Esophagus muscularis mucosa (tissue), 4 donors: ENCODE measurements around the gene KLHL9. TPM values are rescaled to one million over a fixed set of nuclear protein-coding genes. Genes with fewer than 3 reads are reported as not detected.
A peak's percentile ranks its signal among the peaks of the same experiment; 100 is the strongest.
"Not testable (repeated sequence)": the region's sequence is repeated elsewhere in the genome, so short reads cannot be mapped to it uniquely, and the experiment has no call there.

ENCODE experiments used
- DNase-seq: peaks from one replicate; pipeline ENCODE4 v3.0.0-alpha.2; 2017; ENCODE audit errors: extremely low spot score
- H3K27ac ChIP-seq, 4 donors: fragments of 200-600 bp; sonication (generic); replicated peaks in 1 of 4; 1 replicate in 3 of 4; 2 replicates in 1 of 4; pipeline ENCODE4 v1.5.1; 2016 to 2019; ENCODE audit warnings: mild to moderate bottlenecking in 1 of 4
- H3K27me3 ChIP-seq, 4 donors: fragments of 200-600 bp; sonication (generic); one replicate each; pipeline versions ENCODE4 v1.5.1 to v1.6.0; 2016 to 2019
- H3K36me3 ChIP-seq, 4 donors: fragments of 200-600 bp; sonication (generic); one replicate each; pipeline ENCODE4 v1.5.1; 2016 to 2019
- H3K4me1 ChIP-seq, 4 donors: fragments of 200-600 bp; sonication (generic); one replicate each; pipeline ENCODE4 v1.5.1; 2016 to 2019
- H3K4me3 ChIP-seq, 4 donors: fragments of 200-600 bp; sonication (generic); 1 replicate in 2 of 4; 2 replicates in 2 of 4; pipeline ENCODE4 v1.5.1; 2016 to 2019; ENCODE audit warnings: mild to moderate bottlenecking in 4 of 4, moderate library complexity in 1 of 4
- H3K9me3 ChIP-seq, 4 donors: fragments of 200-600 bp; sonication (generic); 1 replicate in 3 of 4; 2 replicates in 1 of 4; pipeline ENCODE4 v1.5.1; 2016 to 2019
- EP300 ChIP-seq: sonication (generic); formaldehyde crosslinking; IDR thresholded peaks from one replicate; pipeline ENCODE4 v1.6.1; 2017; ENCODE audit warnings: antibody characterized with exemption
- POLR2A ChIP-seq: fragments of 450-650 bp; IDR thresholded peaks from one replicate; pipeline ENCODE4 v1.6.1; 2017; ENCODE audit warnings: antibody characterized with exemption, moderate library complexity, mild to moderate bottlenecking, low read depth
- POLR2AphosphoS5 ChIP-seq, 2 donors: sonication (generic); formaldehyde crosslinking; IDR thresholded peaks; one replicate each; pipeline ENCODE4 v1.6.1; 2017; ENCODE audit warnings: antibody characterized with exemption in 2 of 2
- WGBS: methylation state at CpG from one replicate; pipeline ENCODE4 v1.1.5; 2018; 5-methylcytosine and 5-hydroxymethylcytosine counted together
- intact Hi-C: fragments of 100-400 bp; cut with DNase I; formaldehyde crosslinking; loops from one replicate; pipeline ENCODE4 v1.15.1; 2023
- total RNA-seq, 4 donors: library from RNA; depleted of rRNA; stranded (reverse); fragments of >200 nt; gene quantifications; one replicate each; pipeline versions ENCODE4 v1.1.0 to v1.2.1, GENCODE V29; 2016
- TF ChIP-seq, protein P1 (sequence below), 3 experiments: fragments of 200-600 bp in 2 of 3; fragments of 450-650 bp in 1 of 3; sonication (generic) in 2 of 3; IDR thresholded peaks; one replicate each; pipeline ENCODE4 v1.5.1; 2017 to 2019; ENCODE audit warnings: antibody characterized with exemption in 3 of 3, mild to moderate bottlenecking in 2 of 3, moderate library complexity in 1 of 3

The KLHL9 gene
- 10 to 100 TPM; 19.2 to 22.8 (median 21.3) TPM for total RNA-seq

DNA sequence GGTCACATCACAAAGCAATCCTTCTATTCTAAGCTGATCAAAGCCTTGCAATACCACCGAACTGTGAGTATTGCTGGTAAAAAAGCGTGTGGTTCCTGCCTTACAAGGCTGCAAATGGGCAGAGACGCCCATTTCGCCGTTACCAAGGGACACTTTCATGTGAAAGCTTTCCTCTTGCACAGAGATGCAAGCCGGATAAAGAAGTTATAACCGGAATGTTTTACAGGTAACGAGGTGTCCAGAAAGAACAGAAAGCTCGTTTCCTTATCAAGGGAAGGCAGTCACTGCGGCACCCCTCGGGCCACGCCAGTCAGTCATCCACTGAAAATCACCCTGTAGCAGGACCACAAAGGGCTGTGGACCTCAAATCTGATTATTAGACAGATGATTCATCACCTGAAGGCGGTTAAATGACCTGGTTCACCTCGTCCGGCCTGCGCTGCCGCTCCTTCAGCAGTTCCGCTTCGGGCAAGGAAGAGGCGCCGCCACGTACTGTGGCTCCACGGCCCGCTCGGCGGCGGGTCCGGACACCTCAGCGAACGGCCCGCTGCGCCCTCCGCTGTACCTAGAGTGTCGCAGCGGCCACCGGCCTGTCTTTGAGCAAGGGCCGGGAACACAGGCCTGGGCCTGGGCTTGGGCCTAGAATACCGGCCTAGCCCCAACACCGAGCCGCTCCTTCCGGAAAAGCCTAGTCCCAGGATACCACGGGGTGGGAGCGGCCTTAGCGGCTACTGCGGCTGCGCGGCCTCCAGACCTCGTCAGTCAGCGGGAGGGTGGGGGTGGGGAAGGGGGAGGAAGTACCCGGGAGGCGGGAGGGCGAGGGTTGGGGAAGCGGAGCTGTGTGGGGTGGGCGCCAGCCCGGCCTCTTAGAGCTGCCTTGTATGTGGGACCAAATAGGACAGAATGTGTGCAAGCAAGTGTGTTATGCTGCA lies at the start of gene KLHL9:
Gene KLHL9 (minus strand): TSS at position 704 of the 932 bp plus-strand sequence. CDS start 545 bp downstream, at position 159.
- peak; percentile 87 to 88 for TF ChIP-seq POLR2AphosphoS5 (IDR thresholded peaks at IDR 0.05)
- TF ChIP-seq, protein P1, sequence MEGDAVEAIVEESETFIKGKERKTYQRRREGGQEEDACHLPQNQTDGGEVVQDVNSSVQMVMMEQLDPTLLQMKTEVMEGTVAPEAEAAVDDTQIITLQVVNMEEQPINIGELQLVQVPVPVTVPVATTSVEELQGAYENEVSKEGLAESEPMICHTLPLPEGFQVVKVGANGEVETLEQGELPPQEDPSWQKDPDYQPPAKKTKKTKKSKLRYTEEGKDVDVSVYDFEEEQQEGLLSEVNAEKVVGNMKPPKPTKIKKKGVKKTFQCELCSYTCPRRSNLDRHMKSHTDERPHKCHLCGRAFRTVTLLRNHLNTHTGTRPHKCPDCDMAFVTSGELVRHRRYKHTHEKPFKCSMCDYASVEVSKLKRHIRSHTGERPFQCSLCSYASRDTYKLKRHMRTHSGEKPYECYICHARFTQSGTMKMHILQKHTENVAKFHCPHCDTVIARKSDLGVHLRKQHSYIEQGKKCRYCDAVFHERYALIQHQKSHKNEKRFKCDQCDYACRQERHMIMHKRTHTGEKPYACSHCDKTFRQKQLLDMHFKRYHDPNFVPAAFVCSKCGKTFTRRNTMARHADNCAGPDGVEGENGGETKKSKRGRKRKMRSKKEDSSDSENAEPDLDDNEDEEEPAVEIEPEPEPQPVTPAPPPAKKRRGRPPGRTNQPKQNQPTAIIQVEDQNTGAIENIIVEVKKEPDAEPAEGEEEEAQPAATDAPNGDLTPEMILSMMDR (IDR thresholded peaks at IDR 0.05) = no peak
- Histone ChIP-seq H3K27me3 (no peaks in the 10 kb centered on the region), H3K27ac (peak within 1 kb of the TSS; percentile 91 to 95 (median 94)), H3K4me1 (peaks cover 41 to 48% (median 46%) of the 10 kb centered on the region in 4 donors), H3K36me3 (peaks cover 0 to 7% (median 0%) of the 10 kb centered on the region in 4 donors), H3K9me3 (no peaks in the 10 kb centered on the region), H3K4me3 (peak within 1 kb of the TSS; percentile 77 to 94 (median 84))
- 0% methylated on average over 19 of the region's 55 CpGs for WGBS
- DNase-seq = peak; percentile 96
- intact Hi-C loops = loop anchor here (5.0 kb wide), 1 partner anchor 57 kb away; no protein-coding TSS in a partner anchor

- WGBS = 62% methylated on average over 4 of the region's 4 CpGs
- H3K4me1 ChIP-seq = no peaks in the 10 kb centered on the region
- no peak for DNase-seq
- no peaks in the 10 kb centered on the region for H3K9me3 ChIP-seq
- no peak overlapping the region for H3K4me3 ChIP-seq
- H3K36me3 ChIP-seq = no peaks in the 10 kb centered on the region
- H3K27me3 ChIP-seq = peaks cover 0 to 15% (median 0%) of the 10 kb centered on the region in 4 donors
- intact Hi-C loops = no loop called here
- no peak for TF ChIP-seq POLR2AphosphoS5 (IDR thresholded peaks at IDR 0.05)
- TF ChIP-seq EP300 = no peak
- no peak for TF ChIP-seq POLR2A
- TF ChIP-seq, protein P1 (IDR thresholded peaks at IDR 0.05) = no peak
- H3K27ac ChIP-seq = no peak overlapping the region
These were observed 48.4 kb upstream of the KLHL9 start for GRCh38 chr9:21383627-21384026.

DNA sequence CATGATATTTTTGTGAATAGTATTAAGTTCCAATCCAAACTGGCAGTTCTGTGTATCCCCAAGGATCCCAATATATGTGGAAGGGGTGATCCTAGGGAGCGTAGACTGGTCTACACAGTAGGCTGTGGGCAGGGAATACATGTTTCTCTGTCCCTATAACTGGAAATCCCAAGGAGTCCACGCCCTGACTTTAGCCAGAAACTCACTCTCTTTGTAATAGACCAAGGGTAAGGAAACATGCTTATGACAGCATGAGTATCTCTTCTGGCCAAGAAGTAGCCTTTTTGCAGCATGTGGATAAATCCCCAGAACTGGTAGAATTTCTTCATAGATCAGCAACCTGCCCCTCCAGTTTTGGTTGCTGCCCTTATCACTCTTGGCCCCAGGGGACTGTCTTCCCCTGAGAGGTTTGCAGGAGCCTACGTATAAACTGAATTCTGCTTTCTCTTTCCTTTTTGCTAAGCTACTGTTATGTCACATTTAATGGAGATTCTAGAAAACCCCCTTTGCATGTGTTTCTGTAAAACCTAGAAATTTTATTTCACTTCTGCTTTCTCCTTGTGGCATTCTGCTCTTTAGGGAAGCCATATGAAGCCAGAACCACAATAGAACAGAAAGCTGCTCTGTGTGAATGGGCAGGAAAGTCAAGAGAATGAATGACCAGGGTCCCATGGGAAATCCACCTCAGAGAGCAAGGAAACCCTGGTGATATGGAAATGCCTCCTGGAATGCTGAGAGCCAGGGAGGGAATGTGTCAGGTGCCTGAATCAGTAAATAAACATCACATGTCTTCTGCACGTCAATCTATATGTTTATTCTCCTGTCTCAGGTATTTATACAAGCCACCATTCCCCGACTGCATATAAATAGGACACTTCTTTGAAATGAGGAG lies 46.5 kb upstream of the KLHL9 start:
- 49% methylated on average over 5 of the region's 5 CpGs for WGBS
- Histone ChIP-seq H3K27ac (no peak overlapping the region), H3K4me1 (no peaks in the 10 kb centered on the region), H3K36me3 (no peaks in the 10 kb centered on the region), H3K4me3 (no peak overlapping the region), H3K27me3 (peaks cover 0 to 7% (median 0%) of the 10 kb centered on the region in 4 donors), H3K9me3 (no peaks in the 10 kb centered on the region)
- DNase-seq = no peak
- intact Hi-C loops = no loop called here
- TF ChIP-seq, protein P1 (IDR thresholded peaks at IDR 0.05) = no peak
- no peak for TF ChIP-seq POLR2AphosphoS5 (IDR thresholded peaks at IDR 0.05)
- no peak for TF ChIP-seq EP300
- no peak for TF ChIP-seq POLR2A

GRCh38 chr9:21371467-21371866 lies 36.3 kb upstream of the KLHL9 start:
- H3K4me3 ChIP-seq, H3K27me3 ChIP-seq, H3K4me1 ChIP-seq, DNase-seq, intact Hi-C loops, H3K9me3 ChIP-seq, H3K36me3 ChIP-seq, H3K27ac ChIP-seq: not testable (repeated sequence)
- WGBS = 58% methylated on average over 2 of the region's 4 CpGs

DNA sequence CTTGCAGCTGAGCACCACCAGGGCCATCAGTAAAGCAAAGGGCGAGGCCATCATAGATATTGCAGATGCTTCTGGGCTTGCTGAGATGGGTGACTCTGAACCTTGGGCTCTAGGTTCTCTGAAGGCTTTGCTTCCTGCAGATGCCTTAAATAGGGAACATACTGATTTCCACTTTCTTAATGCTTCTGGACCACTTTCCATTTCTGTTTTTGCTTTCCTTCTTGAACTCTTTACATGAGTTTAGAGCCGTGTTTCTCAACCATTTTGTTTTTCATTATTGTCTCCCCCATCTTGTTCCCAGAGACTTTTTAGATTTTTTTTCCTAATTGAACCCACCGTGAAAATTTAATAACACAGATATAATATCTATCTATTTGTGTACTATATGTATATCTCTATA lies 32.8 kb upstream of the KLHL9 start, which contains the start of gene IFNA13:
Gene IFNA13 (minus strand): TSS at position 101 of the 400 bp plus-strand sequence. CDS start 47 bp downstream, at position 54.
- DNase-seq = no peak
- peaks cover 0 to 9% (median 0%) of the 10 kb centered on the region in 4 donors for H3K27me3 ChIP-seq
- H3K27ac ChIP-seq = no peak within 1 kb of the TSS
- intact Hi-C loops = no loop called here
- no peaks in the 10 kb centered on the region for H3K4me1 ChIP-seq
- no peaks in the 10 kb centered on the region for H3K36me3 ChIP-seq
- TF ChIP-seq EP300 (no peak), POLR2AphosphoS5 (IDR thresholded peaks at IDR 0.05) (no peak)
- H3K4me3 ChIP-seq = no peak within 1 kb of the TSS
- 87% methylated on average over 3 of the region's 3 CpGs for WGBS
- no peaks in the 10 kb centered on the region for H3K9me3 ChIP-seq

- H3K27me3 ChIP-seq, H3K4me3 ChIP-seq, H3K4me1 ChIP-seq, H3K9me3 ChIP-seq, H3K36me3 ChIP-seq, DNase-seq, H3K27ac ChIP-seq, intact Hi-C loops: not testable (repeated sequence)
- 91% methylated on average over 1 of the region's 2 CpGs for WGBS
These were observed 32.0 kb upstream of the KLHL9 start for GRCh38 chr9:21367169-21367568.
